ENCODE measurements around the gene S100A14. TPM values are rescaled to one million over a fixed set of nuclear protein-coding genes. Genes with fewer than 3 reads are reported as not detected.

The S100A14 gene
- polyA plus RNA-seq, 1 donor from 2014 or later, result not detected

DNA sequence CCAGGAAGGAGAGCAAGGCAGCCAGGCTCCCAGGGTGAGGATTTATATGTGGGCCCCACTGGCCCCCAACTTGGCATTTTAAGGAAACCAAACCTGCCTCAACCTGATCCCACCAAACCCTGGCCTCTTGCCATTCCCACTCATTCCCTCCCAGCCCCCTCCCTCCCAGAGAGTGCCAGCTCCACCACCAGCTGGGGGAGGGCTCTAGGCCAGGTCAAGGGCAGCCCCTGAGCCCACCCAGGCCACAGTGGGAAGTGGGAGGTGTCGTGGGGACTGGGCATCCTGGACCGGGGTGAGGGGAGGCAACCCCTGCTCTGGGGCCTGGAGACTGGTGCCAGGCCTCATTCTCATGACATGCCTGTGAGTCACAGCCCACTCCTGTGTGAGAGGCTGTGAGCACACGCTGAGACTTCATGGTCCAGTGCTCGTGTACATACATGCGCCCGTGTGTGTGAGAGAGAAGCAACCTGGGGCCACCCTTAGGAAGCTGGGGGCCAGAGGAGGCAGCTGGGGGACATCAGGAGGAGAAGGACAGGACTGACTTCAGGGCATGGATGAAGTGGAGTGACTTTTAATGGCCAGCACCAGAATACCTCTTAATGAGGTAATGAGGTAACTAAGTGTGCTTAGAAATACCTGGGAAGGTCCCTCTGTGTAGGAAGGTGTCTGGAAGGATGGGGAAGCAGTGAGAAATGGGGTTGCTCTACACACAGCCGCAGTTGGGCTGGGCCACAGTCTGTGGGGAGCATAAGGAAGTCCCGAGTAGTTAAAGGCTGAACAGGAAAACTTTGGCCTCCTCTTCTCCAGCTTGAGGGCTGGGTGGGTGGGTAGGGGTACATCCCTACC lies 50.4 kb downstream of the S100A14 start, which contains the start of gene S100A2:
Gene S100A2, minus strand, starts transcription at position 316 of the 846 bp plus-strand sequence. CDS start 1,967 bp downstream, outside the sequence.
- H3K4me2 ChIP-seq (ENCODE audit: low read length), result no peak within 1 kb of the TSS
- H3K9me2 ChIP-seq (ENCODE audit: insufficient read depth, low read length), result no peaks in the 10 kb centered on the region
- no peaks in the 10 kb centered on the region for H3K79me2 ChIP-seq (replicated peaks; ENCODE audit: insufficient read depth, low read length)
- H4K20me1 ChIP-seq (ENCODE audit: insufficient read depth), result no peaks in the 10 kb centered on the region
- no peaks in the 10 kb centered on the region for H3F3A ChIP-seq (ENCODE audit: insufficient read depth, low read length, poor library complexity, severe bottlenecking)
- H3K27ac ChIP-seq (ENCODE audit: low read length), result no peak within 1 kb of the TSS
- TF ChIP-seq, protein P1, sequence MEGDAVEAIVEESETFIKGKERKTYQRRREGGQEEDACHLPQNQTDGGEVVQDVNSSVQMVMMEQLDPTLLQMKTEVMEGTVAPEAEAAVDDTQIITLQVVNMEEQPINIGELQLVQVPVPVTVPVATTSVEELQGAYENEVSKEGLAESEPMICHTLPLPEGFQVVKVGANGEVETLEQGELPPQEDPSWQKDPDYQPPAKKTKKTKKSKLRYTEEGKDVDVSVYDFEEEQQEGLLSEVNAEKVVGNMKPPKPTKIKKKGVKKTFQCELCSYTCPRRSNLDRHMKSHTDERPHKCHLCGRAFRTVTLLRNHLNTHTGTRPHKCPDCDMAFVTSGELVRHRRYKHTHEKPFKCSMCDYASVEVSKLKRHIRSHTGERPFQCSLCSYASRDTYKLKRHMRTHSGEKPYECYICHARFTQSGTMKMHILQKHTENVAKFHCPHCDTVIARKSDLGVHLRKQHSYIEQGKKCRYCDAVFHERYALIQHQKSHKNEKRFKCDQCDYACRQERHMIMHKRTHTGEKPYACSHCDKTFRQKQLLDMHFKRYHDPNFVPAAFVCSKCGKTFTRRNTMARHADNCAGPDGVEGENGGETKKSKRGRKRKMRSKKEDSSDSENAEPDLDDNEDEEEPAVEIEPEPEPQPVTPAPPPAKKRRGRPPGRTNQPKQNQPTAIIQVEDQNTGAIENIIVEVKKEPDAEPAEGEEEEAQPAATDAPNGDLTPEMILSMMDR (IDR thresholded peaks at IDR 0.05; ENCODE audit: poor library complexity, severe bottlenecking), result no peak
- TF ChIP-seq EZH2 (IDR thresholded peaks at IDR 0.05; ENCODE audit: borderline replicate concordance, insufficient read depth, low read length, poor library complexity, severe bottlenecking), result no peak
- no peak for TF ChIP-seq POLR2AphosphoS5 (IDR thresholded peaks at IDR 0.05)
- no peak for TF ChIP-seq SMC3 (conservative IDR thresholded peaks at IDR 0.05; ENCODE audit: poor library complexity)
- no peak for TF ChIP-seq EP300 (conservative IDR thresholded peaks at IDR 0.05; ENCODE audit: poor library complexity, severe bottlenecking)
- no peak for TF ChIP-seq RAD21 (conservative IDR thresholded peaks at IDR 0.05)
- TF ChIP-seq, protein P2, sequence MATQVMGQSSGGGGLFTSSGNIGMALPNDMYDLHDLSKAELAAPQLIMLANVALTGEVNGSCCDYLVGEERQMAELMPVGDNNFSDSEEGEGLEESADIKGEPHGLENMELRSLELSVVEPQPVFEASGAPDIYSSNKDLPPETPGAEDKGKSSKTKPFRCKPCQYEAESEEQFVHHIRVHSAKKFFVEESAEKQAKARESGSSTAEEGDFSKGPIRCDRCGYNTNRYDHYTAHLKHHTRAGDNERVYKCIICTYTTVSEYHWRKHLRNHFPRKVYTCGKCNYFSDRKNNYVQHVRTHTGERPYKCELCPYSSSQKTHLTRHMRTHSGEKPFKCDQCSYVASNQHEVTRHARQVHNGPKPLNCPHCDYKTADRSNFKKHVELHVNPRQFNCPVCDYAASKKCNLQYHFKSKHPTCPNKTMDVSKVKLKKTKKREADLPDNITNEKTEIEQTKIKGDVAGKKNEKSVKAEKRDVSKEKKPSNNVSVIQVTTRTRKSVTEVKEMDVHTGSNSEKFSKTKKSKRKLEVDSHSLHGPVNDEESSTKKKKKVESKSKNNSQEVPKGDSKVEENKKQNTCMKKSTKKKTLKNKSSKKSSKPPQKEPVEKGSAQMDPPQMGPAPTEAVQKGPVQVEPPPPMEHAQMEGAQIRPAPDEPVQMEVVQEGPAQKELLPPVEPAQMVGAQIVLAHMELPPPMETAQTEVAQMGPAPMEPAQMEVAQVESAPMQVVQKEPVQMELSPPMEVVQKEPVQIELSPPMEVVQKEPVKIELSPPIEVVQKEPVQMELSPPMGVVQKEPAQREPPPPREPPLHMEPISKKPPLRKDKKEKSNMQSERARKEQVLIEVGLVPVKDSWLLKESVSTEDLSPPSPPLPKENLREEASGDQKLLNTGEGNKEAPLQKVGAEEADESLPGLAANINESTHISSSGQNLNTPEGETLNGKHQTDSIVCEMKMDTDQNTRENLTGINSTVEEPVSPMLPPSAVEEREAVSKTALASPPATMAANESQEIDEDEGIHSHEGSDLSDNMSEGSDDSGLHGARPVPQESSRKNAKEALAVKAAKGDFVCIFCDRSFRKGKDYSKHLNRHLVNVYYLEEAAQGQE (IDR thresholded peaks at IDR 0.05; ENCODE audit: borderline replicate concordance), result no peak
- TF ChIP-seq TAF1 (IDR thresholded peaks at IDR 0.05; ENCODE audit: low read depth), result no peak
- TF ChIP-seq MXI1 (conservative IDR thresholded peaks at IDR 0.05; ENCODE audit: poor library complexity, severe bottlenecking), result no peak
- no peaks in the 10 kb centered on the region for H3K36me3 ChIP-seq (ENCODE audit: insufficient read depth, low read length)
- H3K9ac ChIP-seq (ENCODE audit: low read length), result no peak within 1 kb of the TSS
- H3K9me3 ChIP-seq (ENCODE audit: low read length), result no peaks in the 10 kb centered on the region
- no peak within 1 kb of the TSS for H3K4me3 ChIP-seq (ENCODE audit: low read length)
- no peaks in the 10 kb centered on the region for H3K27me3 ChIP-seq (ENCODE audit: insufficient read depth, low read depth, low read length)
- no peak within 1 kb of the TSS for H2AFZ ChIP-seq (ENCODE audit: low read depth, low read length)

Other genes with a start within 250 kb of the S100A14 start
- not detected in 2 replicates for gene S100A12, start 240.7 kb downstream of the S100A14 start, polyA plus RNA-seq
- gene S100A8, start 225.3 kb downstream of the S100A14 start, polyA plus RNA-seq, result not detected in 2 replicates
- gene S100A7A, start 199.8 kb downstream of the S100A14 start, polyA plus RNA-seq, result 0.24 TPM in 1 of 2 replicates, not detected in the other
- gene S100A7, start 155.7 kb downstream of the S100A14 start, polyA plus RNA-seq, result not detected in 2 replicates
- not detected in 2 replicates for gene S100A6, start 80.3 kb downstream of the S100A14 start, polyA plus RNA-seq
- not detected in 2 replicates for gene S100A5, start 75.4 kb downstream of the S100A14 start, polyA plus RNA-seq
- gene S100A4, start 70.5 kb downstream of the S100A14 start, polyA plus RNA-seq, result not detected in 2 replicates
- not detected in 2 replicates for gene S100A3, start 67.1 kb downstream of the S100A14 start, polyA plus RNA-seq
- not detected in 2 replicates for gene S100A2, start 50.5 kb downstream of the S100A14 start, polyA plus RNA-seq
- gene S100A16, start 3.2 kb downstream of the S100A14 start, polyA plus RNA-seq, result not detected in 2 replicates
- gene S100A13, start 11.2 kb upstream of the S100A14 start, polyA plus RNA-seq, result 2.0 and 2.1 TPM in 2 replicates
- not detected in 2 replicates for gene S100A1, start 12.1 kb upstream of the S100A14 start, polyA plus RNA-seq
- gene CHTOP, start 17.7 kb upstream of the S100A14 start, polyA plus RNA-seq, result 159 and 168 TPM in 2 replicates
- gene SNAPIN, start 42.4 kb upstream of the S100A14 start, polyA plus RNA-seq, result 86.2 and 100.0 TPM in 2 replicates
- 383 and 410 TPM in 2 replicates for gene ILF2, start 54.7 kb upstream of the S100A14 start, polyA plus RNA-seq
- gene NPR1, start 62.4 kb upstream of the S100A14 start, polyA plus RNA-seq, result 0.18 and 0.45 TPM in 2 replicates
- gene INTS3, start 111.7 kb upstream of the S100A14 start, polyA plus RNA-seq, result 29.9 and 31.0 TPM in 2 replicates
- gene SLC27A3, start 159.1 kb upstream of the S100A14 start, polyA plus RNA-seq, result 30.6 and 38.2 TPM in 2 replicates